A549 (cell line): Measurements from ENCODE around the gene VPS50.

Experiments
- CTCF ChIP-seq: fragments of >200 bp; sonication (Bioruptor Twin); formaldehyde crosslinking; IDR thresholded peaks from 3 replicates; pipeline ENCODE4 v1.5.1; 2016
- ESRRA ChIP-seq: fragments of 150-350 bp; IDR thresholded peaks from 2 replicates; pipeline ENCODE4 v1.6.1; 2014; ENCODE audit warnings: mild to moderate bottlenecking, low read length, borderline replicate concordance
- MAFK ChIP-seq: fragments of 450-650 bp; IDR thresholded peaks from 2 replicates; pipeline ENCODE4 v1.6.1; 2014; ENCODE audit not compliant: partially characterized antibody
- PHF8 ChIP-seq: fragments of 200-600 bp; sonication (generic); IDR thresholded peaks from 2 replicates; pipeline ENCODE4 v1.6.1; 2016; ENCODE audit warnings: low read depth, mild to moderate bottlenecking, antibody characterized with exemption, moderate library complexity, borderline replicate concordance
- POLR2A ChIP-seq: IDR thresholded peaks from 2 replicates; pipeline ENCODE4 v1.6.1; 2012; ENCODE audit warnings: mild to moderate bottlenecking, low read length
- RAD21 ChIP-seq, 2 experiments: fragments of >200 bp in 1 of 2; sonication (Bioruptor Twin) in 1 of 2; formaldehyde crosslinking in 1 of 2; IDR thresholded peaks in 1 of 2; conservative IDR thresholded peaks in 1 of 2; 2 replicates in 1 of 2; 3 replicates in 1 of 2; pipeline ENCODE4 v1.6.1; 2012 to 2018; ENCODE audit warnings: inconsistent platforms in 1 of 2
- RFX5 ChIP-seq: fragments of 450-650 bp; IDR thresholded peaks from 2 replicates; pipeline ENCODE4 v1.7.1; 2014; ENCODE audit warnings: antibody characterized with exemption, mild to moderate bottlenecking, moderate library complexity

GRCh38 chr7:93327006-93327633 lies 95.0 kb downstream of the VPS50 start:
- TF ChIP-seq PHF8: no peak
- TF ChIP-seq MAFK: no peak
- no peak for TF ChIP-seq CTCF
- no peak for TF ChIP-seq POLR2A
- no peak for TF ChIP-seq RAD21 (conservative IDR thresholded peaks at IDR 0.05 in 1 of 2, IDR thresholded peaks at IDR 0.05 in 1 of 2)
- TF ChIP-seq ESRRA: no peak
- no peak for TF ChIP-seq RFX5
